Endometrium (tissue), 2 donors: Measurements from ENCODE around the gene DPEP2.
"Not testable (repeated sequence)": the region's sequence is repeated elsewhere in the genome, so short reads cannot be mapped to it uniquely, and the experiment has no call there.

ENCODE experiments used
- FAIRE-seq: peaks from 2 replicates; lab custom pipeline; 2012; peaks lifted over from hg19 to GRCh38; lab: Jason Lieb, UNC
- donor health status: control.
- donor health status: control.

Gene DPEP2

GRCh38 chr16:67975321-67976105 lies 23.8 kb downstream of the DPEP2 start:
- FAIRE-seq, result no peak

- not testable (repeated sequence) for FAIRE-seq
These were observed 27.0 kb downstream of the DPEP2 start for GRCh38 chr16:67972285-67972684.

DNA sequence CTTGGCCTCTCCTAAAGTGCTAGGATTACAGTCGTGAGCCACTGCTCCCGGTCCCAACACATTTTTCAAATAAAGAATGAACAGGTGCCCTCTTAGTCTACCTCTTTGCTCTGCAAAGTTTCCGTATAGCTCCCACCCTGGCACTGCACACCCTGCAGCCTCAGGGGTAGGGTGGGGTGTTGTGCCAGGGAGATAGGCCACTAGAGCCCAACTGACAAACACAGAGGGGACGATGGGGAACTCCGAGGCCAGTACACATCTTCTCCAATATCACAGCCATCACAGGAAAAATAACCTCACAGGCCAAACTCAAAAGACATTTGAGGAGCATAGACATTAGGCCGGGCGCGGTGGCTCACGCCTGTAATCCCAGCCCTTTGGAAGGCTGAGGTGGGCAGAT lies 28.2 kb downstream of the DPEP2 start:
- no peak for FAIRE-seq

DNA sequence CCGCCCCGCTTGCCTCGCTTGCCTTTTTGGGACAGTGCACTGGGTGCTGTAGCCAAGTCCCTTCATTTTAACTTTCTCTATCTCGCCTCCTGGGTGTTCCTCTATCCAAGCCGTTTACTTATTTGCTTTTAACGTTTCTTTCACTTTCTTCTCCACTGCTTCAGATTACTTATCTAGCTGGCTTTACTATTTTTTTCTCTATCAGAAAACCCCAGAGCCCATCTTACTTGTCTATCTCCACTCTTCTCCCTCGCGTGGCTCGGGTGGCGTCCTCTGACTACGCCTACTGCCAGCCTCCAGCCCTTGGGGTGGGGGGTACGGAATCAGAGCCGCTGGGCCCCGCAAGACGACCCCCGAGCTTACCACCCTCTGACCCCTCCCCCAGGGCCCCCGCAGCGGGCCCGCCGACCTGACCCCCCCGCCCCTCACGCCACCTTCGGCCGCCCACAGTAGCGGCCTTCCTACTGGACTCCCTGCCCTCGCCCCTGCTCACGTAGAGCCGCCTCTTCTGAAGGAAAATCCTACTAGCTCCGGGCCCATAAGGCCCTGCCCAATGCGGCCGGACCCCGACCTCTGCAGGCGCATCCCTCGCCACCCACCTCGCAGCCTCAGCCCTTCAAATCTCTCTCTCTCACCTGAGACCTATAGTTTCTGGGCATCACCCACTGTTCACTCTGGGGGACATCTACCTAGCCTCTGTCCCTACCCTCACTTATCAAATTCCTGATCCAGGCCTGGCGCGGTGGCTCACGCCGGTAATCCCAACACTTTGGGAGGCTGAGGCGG lies 29.8 kb downstream of the DPEP2 start:
- FAIRE-seq, result no peak

- FAIRE-seq, result no peak
These were observed 30.7 kb downstream of the DPEP2 start, which contains the start of gene SLC12A4 for GRCh38 chr16:67968400-67969253. SLC12A4 (minus strand) TSS chr16:67968637; CDS start chr16:67968553, 84 bp downstream.

- FAIRE-seq, result no peak
These were observed 31.3 kb downstream of the DPEP2 start for GRCh38 chr16:67967958-67968399.

GRCh38 chr16:67967183-67967957 lies 31.9 kb downstream of the DPEP2 start:
- no peak for FAIRE-seq

- FAIRE-seq, result no peak
These were observed 32.6 kb downstream of the DPEP2 start for GRCh38 chr16:67966549-67967182.

DNA sequence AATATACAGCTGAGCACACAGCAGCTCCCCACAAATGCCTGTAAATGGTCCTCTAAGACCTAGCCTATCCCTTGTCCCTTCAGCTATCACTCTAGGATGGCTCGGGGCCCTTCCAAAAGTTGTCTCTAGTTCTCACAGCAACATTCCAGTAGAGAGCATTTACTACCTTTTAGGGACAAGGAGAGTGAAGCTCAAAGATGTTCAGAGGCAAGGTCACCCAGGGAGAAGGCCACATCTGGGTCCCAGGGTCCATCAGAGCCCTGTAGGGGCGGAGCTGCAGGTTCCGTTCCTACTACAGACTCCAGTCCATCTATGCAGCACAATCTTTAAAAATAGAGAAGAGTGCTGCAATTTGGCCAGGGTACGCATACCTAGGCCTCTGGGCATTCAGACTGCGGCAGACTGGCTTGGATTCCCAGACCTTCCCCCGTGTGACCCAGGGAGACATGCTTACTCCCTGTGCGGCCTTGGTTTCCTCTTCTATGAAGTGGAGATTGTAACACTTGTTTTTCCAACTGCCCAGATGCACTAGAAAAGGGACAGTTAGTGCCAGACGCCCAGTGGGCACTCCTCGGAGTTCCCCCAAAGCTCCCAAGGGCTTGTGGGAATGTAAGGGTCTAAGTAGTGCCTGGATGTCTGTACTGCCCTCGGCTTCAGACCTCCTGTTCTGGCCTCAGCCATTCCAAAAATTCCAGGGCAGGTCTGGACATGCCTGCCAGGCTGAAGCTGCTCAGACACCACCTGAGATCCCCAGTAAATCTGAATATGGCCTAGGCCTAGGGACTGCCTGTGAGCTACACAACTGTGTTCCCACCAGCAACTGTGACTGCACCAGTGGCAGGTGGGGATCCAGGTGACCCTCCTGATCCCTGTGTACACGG lies 33.4 kb downstream of the DPEP2 start:
- FAIRE-seq, result no peak

DNA sequence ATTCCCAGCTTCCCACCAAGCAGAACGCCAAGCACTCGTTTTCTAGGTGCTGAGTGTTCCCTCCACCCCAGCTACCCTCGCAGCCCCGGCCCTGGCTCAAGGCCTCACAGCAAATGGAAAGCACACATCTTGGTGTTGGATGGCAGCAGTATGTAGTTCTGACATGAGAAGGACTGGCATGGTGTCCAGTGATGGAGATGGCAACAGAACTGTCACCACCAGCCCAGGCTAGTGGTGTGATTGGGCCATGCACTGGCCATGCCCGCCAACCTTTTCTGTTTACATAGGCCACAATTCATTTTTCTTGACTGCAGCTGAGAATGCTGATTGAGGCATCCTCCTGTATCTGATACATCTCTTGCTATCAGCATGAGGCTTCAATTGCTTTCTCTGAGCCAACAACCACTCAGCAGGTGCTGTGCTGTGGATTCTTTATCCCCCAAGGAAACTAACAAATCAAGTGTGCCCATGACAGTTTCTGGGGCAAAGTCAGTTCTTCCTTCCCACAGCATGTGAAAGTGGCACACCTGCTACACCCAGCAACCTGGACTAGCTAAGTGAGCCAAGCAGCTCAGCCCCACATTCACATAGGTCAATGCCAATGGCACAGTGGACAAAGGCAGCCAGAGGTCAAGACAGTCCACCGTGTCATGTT lies 34.7 kb downstream of the DPEP2 start:
- no peak for FAIRE-seq

- no peak for FAIRE-seq
These were observed 35.5 kb downstream of the DPEP2 start for GRCh38 chr16:67963662-67964321.

DNA sequence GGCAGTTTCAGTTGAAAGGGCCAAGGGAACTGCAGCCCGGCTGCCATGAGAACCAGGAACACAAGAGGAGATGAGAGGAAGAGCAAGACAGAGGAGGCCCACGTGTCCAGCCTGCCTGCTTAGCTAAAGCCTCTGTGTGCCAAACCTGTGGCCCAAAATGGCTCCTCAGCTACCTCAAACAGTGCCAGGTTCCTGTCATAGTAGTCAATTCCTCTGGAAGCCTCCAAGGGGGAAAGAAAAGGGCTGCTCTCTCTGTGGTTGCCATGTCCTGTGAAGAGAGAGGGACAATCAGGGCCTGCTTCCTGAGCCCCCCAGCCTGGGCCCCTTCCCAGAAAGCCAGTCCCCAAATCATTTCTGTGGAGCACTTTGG lies 36.0 kb downstream of the DPEP2 start:
- FAIRE-seq, result no peak

GRCh38 chr16:67962135-67962534 lies 37.1 kb downstream of the DPEP2 start:
- no peak for FAIRE-seq

- FAIRE-seq, result no peak
These were observed 37.7 kb downstream of the DPEP2 start for GRCh38 chr16:67961551-67961957.

DNA sequence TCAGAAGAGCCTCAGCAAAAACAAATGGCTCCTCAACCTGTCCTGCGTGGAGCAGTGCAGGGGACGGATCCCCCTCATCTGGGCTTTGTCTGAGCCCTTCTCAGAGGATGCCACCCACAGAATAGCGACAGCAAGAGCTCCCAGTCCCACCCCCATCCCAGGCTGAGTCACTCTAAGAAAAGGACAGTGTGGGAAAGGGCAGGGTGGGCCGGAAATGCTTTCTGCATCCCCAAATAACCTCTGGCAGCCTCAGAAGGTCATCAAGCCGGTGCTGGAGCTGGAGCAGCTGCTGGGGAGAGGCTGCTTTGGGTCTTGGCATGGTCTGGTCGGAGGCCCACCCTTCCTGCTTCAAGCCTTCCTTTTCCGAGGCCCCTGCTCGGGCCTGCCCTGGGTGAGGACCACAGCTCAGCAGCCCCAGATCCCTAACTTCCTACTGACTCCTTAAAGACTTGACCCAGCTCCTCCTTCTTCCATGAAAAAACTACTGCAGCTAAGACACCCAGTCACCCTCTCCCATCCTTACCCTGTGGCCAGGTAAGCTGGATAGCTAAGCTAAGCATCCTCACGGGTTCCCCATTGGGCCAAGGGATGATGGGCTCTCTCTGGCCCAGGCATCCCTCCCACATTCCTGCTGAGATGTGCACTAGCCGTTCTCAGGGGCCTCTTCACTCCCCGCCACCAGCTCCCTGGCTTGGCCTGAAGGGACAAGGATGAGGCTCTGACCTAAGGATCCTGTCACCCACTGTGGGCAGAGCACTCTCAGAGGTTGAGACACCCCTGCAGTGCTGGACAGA lies 39.6 kb downstream of the DPEP2 start:
- FAIRE-seq, result no peak

DNA sequence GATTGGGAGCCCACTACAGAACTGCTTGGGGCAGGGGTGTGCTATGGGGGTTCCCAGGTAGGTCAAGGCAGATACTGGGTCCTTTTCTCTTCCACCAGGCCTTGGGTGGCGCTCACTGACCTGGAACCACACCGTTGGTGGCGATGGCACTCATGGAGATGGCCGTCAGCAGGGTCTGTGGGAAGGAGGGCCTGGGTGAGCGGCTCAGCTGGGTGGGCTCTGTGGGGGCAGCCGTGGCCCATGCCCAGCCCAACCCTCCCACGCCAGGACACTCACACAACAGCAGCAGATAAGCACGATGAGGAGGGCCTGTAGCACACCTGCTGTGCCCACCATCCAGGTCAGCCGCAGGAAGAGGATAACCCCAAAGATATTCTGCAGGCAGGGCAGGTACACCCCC lies 41.7 kb downstream of the DPEP2 start:
- no peak for FAIRE-seq

DNA sequence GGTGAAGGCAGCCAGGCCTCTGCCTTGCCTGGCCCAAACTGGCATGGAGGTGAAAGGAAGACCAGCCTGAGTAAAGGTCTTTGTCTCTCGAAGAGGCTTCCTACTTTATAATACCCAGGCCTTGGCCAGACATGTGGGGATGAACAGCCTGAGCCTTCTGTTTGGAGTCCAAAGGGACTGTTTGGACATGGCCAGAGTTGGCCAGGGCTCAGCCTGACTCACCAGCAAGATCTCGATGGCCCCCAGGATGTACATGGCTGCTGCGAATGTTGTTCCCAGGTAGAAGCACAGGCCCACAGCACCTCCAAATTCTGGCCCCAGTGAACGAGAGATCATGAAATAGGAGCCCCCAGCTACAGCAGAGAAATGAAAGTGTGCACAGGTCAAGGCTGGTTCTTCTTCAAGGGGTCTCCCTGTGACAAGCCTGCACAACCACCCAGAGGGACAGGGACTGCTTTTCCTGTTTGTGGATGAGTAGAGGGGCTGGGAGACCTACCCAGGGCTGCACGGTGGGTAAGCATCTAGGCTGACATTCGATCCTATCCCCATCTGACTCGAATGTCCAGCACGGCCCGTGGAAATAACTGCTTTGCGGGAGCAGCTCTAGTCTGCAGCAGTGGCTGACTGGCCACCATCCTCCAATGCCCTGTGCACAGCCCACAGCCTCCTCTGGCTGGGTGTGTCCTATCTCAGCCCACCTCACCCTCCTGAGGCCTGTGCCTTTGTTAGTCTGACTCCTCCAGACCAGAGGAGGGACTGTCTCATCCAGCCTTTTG lies 44.7 kb downstream of the DPEP2 start:
- FAIRE-seq, result no peak
